ENCODE data around the gene USP25. TPM values are rescaled to one million over a fixed set of nuclear protein-coding genes. Genes with fewer than 3 reads are reported as not detected.

Gene USP25
- total RNA-seq, 4 donors from 2014 or later: 33.5 to 85.8 (median 53.2) TPM

- Histone ChIP-seq H3K27ac (no peak overlapping the region), H3K4me3 (no peak overlapping the region), H3K36me3 (peaks cover 0 to 4% (median 0%) of the 10 kb centered on the region in 3 donors), H3K4me1 (no peaks in the 10 kb centered on the region), H3K9me3 (no peaks in the 10 kb centered on the region), H3K27me3 (no peaks in the 10 kb centered on the region)
- no peak for TF ChIP-seq POLR2A (IDR thresholded peaks at IDR 0.05)
- TF ChIP-seq, protein P1, sequence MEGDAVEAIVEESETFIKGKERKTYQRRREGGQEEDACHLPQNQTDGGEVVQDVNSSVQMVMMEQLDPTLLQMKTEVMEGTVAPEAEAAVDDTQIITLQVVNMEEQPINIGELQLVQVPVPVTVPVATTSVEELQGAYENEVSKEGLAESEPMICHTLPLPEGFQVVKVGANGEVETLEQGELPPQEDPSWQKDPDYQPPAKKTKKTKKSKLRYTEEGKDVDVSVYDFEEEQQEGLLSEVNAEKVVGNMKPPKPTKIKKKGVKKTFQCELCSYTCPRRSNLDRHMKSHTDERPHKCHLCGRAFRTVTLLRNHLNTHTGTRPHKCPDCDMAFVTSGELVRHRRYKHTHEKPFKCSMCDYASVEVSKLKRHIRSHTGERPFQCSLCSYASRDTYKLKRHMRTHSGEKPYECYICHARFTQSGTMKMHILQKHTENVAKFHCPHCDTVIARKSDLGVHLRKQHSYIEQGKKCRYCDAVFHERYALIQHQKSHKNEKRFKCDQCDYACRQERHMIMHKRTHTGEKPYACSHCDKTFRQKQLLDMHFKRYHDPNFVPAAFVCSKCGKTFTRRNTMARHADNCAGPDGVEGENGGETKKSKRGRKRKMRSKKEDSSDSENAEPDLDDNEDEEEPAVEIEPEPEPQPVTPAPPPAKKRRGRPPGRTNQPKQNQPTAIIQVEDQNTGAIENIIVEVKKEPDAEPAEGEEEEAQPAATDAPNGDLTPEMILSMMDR (IDR thresholded peaks at IDR 0.05): no peak
- no peak for DNase-seq
Observed at GRCh38 chr21:15852146-15852545, 122.4 kb downstream of the USP25 start.

DNA sequence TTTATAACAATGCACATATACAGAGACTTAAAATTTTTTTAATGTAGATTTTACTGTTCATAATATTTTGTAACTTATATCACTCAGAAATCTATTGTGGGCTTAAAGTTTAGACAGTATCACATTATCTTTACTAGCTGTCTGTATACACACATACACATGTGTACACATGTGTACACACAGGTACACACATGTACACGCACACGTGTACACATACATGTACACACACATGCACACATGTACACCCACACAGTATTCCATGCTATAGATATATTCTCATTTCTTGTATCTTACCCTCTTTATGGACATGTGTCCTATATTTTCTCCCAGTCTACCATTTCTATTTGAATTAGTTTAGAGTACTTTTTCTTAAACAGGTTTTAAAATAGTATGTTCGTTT is 123.3 kb downstream of the USP25 start:
- no peaks in the 10 kb centered on the region for H3K9me3 ChIP-seq
- H3K27me3 ChIP-seq: no peaks in the 10 kb centered on the region
- no peak overlapping the region for H3K4me3 ChIP-seq
- TF ChIP-seq, protein P1 (IDR thresholded peaks at IDR 0.05): no peak
- TF ChIP-seq POLR2A (IDR thresholded peaks at IDR 0.05): no peak
- DNase-seq: no peak
- peaks cover 0 to 4% (median 0%) of the 10 kb centered on the region in 3 donors for H3K36me3 ChIP-seq
- no peak overlapping the region for H3K27ac ChIP-seq
- H3K4me1 ChIP-seq: no peaks in the 10 kb centered on the region

DNA sequence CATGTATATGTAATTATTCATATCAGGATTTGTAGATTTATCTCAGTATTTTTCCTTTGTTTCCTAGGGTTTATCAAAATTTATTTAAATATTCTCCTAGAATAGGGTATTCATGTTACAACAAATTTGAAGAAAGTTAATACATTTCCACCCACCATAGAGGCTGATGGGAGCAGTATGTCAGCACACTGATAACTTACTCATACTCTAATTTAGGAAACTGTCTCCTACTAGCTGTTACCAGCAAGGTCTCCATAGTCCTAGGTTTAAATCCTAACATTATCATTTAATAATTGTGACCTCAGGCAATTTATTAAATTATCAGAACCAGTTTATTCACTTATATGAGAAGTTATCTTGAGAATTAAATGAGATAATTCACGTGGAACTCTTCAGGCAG is 127.0 kb downstream of the USP25 start:
- no peaks in the 10 kb centered on the region for H3K9me3 ChIP-seq
- no peaks in the 10 kb centered on the region for H3K4me1 ChIP-seq
- no peak for DNase-seq
- H3K27ac ChIP-seq: no peak overlapping the region
- H3K27me3 ChIP-seq: no peaks in the 10 kb centered on the region
- peaks cover 0 to 4% (median 0%) of the 10 kb centered on the region in 3 donors for H3K36me3 ChIP-seq
- TF ChIP-seq, protein P1 (IDR thresholded peaks at IDR 0.05): no peak
- H3K4me3 ChIP-seq: no peak overlapping the region

DNA sequence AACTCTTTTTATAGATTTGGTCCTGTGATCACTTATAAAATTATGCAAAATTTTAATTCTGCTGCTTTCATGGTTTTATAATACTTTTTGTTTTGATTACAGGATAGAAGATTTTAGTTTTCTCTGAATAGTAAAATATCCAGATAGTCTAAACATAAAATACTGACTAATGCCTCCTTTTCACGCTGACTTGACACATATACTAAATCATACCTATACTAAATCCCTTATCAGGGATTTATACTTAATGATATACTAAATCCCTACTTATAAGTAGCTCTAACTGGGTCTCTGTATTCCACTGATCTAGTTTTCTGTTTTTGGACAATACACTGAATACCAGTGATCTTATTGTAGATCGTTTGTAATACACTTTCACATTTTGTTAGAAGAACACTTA is 128.0 kb downstream of the USP25 start:
- Histone ChIP-seq H3K36me3 (peaks cover 0 to 4% (median 0%) of the 10 kb centered on the region in 3 donors), H3K27ac (no peak overlapping the region), H3K9me3 (no peaks in the 10 kb centered on the region), H3K4me3 (no peak overlapping the region), H3K27me3 (no peaks in the 10 kb centered on the region), H3K4me1 (no peaks in the 10 kb centered on the region)
- TF ChIP-seq, protein P1 (IDR thresholded peaks at IDR 0.05): no peak
- no peak for TF ChIP-seq POLR2A (IDR thresholded peaks at IDR 0.05)
- DNase-seq: no peak

DNA sequence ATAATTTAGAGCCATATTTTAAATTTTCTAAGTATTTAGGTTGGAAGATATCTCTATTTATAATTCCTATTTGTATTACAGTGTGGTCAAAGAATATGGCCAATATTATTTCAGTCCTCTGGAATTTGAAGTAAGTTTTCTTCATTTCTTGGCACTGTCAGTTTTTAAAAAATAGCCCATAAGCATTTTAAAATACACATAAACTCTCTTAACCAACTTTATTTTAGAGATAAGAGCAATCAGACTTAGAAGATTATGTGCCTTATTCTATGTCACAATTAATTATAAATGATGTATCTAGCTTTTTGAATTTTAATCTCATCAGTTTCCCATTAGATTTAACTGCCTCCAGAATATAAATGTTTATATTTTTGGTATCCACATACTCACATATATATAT is 130.8 kb downstream of the USP25 start:
- no peak for DNase-seq
- no peaks in the 10 kb centered on the region for H3K27me3 ChIP-seq
- TF ChIP-seq, protein P1 (IDR thresholded peaks at IDR 0.05): no peak
- no peak for TF ChIP-seq POLR2A (IDR thresholded peaks at IDR 0.05)

GRCh38 chr21:15868940-15869339 is 139.2 kb downstream of the USP25 start:
- no peak overlapping the region for H3K27ac ChIP-seq
- no peaks in the 10 kb centered on the region for H3K9me3 ChIP-seq
- H3K27me3 ChIP-seq: no peaks in the 10 kb centered on the region
- H3K36me3 ChIP-seq: peaks cover 0 to 35% (median 0%) of the 10 kb centered on the region in 3 donors
- H3K4me3 ChIP-seq: no peak overlapping the region
- no peak for DNase-seq
- H3K4me1 ChIP-seq: no peaks in the 10 kb centered on the region
- TF ChIP-seq, protein P1 (IDR thresholded peaks at IDR 0.05): no peak
- no peak for TF ChIP-seq POLR2A (IDR thresholded peaks at IDR 0.05)

More for the DNA sequence above, 130.8 kb downstream of the USP25 start:
- Histone ChIP-seq H3K27ac (no peak overlapping the region), H3K4me3 (no peak overlapping the region), H3K4me1 (no peaks in the 10 kb centered on the region), H3K36me3 (peaks cover 0 to 12% (median 0%) of the 10 kb centered on the region in 3 donors), H3K9me3 (no peaks in the 10 kb centered on the region)
